ENCODE measurements around the gene DRGX.

Gene DRGX

DNA sequence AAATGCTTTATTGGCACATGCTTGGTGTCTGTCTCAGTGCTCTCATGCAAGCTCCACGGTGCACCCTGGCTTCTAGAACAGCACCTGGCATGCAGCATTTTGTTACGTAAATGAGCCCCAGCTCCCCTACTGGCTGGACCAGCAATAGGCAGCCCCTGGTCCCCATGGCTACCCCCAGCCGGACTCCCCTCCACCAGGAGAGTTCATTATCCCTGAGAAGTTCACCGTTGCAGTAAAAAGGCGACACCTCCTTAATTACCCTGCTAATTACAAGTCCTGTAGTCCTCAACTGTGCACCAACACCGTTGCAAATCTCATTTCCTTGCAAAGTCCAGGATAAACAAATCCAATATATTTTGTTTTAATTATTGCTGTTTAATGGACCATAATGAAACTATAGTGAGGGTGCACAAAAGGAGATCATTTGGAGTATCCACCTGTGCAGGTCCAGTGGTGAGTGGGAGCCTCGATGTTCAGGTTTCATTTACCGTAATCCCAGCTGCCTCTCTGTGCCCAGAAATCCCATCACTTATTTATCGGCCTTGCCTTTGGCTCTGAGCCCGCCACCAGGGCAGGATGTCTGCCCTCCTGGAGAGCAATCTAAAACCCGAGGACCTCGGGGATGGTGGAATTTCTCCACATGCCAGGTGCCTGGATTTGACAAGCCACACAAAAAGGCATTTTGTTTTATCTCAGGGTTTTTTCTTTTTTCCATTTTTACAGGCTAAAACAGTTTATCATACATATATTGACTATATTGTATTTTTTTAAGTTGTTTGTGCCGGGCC is 12.8 kb upstream of the DRGX start:
- no peak for DNase-seq (ENCODE audit: low read depth in 2 of 3, low spot score in 1 of 3)

DNA sequence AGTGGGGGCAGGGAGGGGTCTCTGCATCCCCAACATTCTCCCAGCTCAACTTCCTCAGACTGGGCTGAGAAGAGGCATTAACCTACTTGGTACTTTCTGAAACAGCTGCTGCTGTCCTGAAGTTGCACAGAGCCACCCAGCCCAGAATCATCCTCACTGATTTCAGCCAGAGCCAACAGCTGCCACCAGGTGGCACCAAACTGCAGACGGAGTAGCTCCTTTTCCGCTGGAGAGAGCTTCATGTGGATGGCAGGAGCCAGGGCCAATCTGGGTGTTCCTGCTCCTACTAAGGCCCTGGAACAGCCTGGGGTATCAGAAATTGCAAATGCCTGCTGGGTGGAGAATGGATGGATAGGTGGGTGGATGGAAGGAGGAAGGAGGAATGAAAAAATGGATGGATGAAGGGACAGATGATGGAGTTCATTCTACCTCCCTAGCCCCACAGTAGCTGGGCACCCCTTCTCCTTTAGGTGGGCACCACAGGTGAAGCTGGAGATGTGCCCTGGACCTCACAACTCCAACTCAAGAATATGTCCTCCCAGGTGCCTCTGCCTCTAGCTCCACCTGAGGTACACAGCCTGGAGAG is 11.8 kb upstream of the DRGX start:
- DNase-seq (ENCODE audit: low read depth in 2 of 3, low spot score in 1 of 3) = peak; percentile 41 to 56 (median 51)

DNA sequence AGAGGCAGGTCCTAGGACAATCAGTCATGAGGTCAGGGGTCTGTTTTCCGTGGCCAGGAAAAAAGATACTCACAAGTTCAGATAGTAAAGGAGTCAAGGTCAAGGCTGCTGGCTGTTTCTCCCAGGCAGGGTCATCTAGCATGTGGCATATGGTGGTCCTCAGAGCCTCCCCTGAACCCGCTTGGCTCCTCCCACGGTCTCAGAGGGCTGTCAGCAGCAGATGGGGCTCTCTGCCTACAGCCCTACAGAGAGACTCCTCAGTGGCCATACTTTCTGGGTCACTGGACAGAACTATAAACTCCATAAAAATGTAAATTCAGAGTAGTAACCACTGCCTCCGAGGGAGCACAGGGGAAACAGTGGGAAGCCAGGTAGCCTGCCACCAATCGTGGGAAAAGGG is 11.3 kb upstream of the DRGX start:
- DNase-seq (ENCODE audit: low read depth in 2 of 3, low spot score in 1 of 3) = no peak

DNA sequence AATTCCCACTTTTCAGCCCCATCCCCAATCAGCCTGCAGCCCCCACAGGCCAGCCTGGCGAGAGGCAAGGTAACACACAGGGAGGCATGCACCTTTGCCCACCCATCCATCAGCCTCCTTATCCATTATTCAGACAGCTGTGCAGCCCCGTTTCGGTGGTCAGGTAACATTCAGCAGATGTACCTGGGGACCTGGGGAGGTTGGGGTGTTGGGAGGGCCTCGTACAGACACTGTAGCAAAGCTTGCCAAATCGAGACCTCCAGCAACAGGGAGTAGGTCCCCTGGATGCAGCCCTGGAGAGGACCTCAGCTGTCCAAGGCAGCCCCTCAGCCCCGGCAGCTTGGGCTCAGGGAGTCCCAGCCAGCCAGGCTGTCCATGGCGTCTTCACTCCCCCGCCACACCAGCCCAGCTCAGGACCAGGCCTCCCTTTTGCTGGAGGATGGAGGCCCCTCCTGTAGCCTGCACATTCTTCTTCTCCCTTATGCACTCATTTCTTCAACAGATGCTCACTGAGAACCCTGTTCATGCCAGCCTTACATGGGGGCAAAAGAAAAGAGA is 8.5 kb upstream of the DRGX start:
- no peak for DNase-seq (ENCODE audit: low read depth in 2 of 3, low spot score in 1 of 3)

DNA sequence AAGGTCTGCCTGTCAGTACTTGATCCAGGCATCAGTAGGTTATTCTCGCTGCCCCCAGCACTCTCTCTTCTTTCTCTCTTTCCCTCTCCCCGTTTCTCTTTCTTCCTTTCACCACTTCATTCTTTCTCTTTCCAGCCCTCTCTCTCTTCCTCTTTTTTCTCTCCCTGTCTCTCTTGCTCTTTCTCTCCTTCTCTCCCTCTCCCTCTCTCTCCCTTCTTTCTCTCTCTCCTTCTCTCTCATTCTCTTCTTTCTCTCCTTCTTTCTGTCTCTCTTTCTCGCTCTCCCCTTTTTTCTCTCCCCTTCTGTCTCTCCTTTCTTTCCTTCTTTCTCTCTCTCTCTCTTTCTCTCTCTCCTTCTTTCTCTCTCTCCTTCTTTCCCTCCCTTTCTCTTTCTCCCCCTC is 7.5 kb upstream of the DRGX start:
- DNase-seq (ENCODE audit: low read depth in 2 of 3, low spot score in 1 of 3) = no peak

DNA sequence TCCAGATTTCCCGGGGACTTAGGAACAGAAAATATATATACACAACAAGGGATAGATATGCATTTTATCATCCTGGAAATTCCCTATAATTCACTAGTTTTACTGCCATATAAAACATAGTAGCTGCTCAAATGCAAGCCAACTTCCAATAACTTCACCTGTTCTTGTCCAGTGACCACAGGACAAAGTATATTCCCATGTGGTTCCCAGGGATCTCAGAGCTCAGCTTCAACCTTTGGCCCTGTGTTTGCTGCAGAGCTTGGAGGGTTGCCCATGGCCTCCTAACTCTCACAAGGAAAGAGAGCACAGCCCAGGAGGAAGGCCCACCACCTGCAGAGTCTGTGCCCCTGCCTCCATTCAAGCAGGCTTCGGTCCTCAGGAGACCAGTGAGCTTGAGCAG is 4.5 kb upstream of the DRGX start:
- no peak for DNase-seq (ENCODE audit: low read depth in 2 of 3, low spot score in 1 of 3)

DNA sequence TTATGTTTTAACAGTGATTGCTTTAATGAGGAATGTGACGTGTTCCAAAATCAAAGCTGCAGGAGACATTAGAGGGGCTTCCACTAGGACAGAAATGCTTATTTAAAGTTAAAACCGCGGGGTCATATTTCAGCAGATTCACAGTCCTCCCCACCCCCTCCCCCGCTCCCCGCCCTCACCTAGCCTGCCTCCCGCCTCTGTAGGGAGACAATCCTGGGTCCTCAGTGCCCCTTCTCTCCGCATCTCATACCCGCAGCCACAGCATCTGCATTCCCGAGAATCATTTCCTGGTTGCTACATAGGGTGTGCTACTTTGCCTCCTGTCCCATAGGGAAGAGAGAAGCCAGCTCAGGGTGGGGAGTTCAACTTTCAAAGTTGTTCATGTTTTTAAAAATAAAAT is 3.1 kb upstream of the DRGX start:
- DNase-seq (ENCODE audit: low read depth in 2 of 3, low spot score in 1 of 3) = no peak

DNA sequence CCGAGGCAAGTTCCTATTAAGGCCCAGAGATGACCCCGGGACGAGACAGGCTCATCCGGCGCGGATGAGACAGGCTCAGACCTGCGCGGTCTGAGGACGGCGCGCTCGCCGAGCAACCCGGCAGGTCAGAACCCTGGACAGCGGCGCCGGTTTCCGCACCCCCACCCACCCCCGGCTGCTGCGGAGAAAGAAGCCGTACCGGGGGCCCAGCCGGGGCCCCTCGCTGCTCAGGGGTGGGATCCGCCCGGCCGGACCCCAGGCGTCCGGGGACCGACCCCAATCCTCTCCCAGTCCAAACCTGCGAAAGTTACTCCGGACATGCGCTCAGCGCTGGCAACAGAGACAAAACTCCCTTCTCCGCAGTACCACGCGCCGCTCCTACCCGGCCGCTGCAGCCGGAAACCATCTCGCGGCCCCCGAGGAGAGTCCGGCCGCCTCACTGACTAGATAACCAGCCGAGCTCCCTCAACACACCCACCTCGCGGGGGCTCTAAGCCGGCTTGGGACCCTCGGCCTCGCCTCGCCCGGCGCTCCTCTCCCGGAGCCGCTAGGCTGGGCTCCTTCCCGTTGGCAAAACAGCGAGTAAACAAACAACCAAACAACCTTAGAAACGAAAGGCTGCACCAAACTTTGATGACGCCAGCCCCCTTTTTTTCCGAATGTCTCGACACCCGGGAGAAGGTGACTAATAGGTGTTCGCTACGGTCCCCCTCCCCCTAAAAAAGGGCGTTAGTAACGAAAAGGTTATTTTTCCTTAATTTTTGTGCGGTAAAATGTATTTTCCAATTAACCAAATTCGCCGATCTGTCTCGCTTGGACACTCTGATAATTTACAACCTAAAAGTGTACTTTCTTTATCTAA is 2.3 kb upstream of the DRGX start:
- DNase-seq (ENCODE audit: low read depth in 2 of 3, low spot score in 1 of 3) = peak; percentile 21 to 36 (median 32)

DNA sequence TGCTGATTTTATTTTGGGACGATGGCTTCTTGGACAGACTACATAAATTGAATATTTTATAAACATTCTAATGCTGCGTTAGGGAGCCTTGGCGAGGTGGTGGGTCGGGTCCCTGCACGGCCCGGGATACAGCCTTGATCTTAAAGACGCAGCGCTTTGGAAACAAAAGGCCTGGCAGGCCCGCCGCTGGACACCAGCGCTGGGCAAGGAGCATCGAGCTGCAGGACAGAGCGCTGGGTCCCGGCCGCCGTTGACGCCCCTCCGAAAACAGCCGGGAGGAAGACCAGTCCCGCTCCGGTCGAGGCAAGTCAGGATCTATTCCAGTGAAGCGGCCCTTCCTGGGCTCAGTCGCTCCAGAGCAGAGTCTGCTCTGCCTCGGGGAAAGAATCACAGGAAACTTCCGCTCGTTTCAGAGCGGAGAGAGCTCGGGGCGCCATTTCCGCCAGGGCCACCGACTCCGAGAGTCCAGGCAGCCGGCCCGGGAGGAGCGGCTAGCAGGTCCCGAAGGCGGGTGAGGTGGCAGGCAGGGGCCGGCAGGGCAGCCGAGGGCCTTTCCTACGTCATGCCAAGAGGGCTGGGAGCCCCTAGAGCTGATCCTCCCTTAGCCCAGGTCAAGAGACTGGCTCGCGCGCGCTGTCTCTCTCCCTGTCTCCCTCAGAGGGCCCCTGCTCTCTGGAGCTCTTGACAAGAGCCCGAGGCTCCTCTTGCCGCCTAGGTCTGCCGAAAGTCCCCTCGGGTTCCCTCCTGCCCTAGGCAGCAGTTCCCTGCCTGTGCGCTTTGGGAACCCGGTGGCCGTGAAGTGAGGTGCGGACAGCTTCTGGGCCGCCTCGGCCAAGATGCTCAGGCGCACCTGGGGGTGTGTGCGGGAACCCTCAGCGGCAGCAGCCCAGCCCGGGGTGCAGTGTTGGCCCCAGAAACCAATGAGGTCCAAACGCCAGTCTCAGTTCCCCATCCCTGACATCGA is 1.4 kb upstream of the DRGX start:
- DNase-seq (ENCODE audit: low read depth in 2 of 3, low spot score in 1 of 3) = no peak

DNA sequence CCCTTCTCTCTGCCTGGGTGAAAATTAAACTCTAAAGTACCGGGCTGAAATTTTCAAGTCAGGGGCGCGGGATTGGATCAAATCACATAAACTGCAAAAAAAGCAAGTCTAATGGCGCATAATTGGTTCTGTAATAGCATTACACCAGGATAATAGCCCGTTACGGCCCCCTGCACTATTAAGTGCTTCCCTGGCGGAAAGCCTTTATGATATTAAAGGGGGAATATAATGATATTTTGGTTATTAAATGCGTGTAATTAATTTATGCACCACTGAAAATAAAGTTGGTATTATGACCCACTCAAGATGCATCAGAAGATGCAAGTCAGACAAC is 744 bp upstream of the DRGX start:
- no peak for DNase-seq (ENCODE audit: low read depth in 2 of 3, low spot score in 1 of 3)

DNA sequence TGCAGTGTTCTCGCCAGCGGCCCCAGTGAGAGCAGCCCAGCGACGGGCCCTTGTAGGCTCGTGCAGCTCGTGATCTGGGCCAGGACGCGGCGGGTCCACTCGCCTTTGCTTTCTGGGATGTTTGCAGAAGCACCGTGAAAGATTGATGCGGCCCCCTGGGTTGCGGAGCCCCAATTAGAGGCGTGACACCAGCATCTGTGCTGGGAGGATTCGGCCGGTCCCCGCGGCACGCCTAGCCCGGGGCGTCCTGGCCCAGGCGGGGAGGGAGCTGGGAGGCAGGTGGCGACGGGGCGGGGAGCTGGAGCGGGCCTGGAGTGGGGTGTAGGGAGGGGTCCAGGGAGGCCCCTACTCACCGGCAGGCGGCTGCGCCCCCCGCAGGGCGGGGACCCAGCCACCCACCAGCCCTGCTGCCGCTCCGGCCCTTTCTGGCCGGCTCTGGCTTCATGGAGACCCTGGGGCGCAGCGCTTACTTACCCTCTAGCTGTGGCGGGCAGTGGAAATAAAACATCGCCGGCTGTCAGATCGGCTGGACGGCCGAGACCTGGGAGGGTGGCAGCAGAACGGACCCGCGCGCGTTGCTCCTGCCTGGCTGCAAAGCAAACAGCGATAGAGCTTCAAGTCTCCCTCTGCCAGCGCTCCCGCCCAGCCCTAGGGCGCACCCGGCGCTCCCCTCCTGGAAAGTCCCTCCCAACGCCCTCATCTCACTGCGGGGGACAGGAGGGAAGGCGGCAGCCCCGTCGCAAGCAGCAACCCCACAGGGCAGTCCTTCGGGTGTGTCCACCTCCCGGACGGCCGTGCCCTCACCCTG is 752 bp downstream of the DRGX start:
- DNase-seq (ENCODE audit: low read depth in 2 of 3, low spot score in 1 of 3) = no peak

DNA sequence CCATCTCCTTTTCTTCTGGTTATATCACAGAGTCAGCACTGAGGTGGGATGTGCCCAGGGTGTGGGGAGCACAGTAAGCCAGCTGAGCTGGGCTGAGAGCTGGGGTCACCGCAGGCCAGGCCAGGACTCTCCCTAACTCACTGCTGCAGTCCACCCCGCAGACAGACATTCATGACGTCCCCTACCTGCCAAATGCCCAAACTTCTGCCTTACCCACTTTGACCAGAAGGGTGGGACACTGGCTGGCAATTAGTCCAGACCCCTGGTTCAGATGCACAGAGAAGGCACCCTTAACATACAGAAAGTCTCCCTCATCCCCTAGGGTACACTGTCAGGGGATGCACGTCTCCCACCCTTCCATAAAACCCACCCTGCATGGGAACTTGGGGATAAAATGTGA is 2.1 kb downstream of the DRGX start:
- DNase-seq (ENCODE audit: low read depth in 2 of 3, low spot score in 1 of 3) = no peak

DNA sequence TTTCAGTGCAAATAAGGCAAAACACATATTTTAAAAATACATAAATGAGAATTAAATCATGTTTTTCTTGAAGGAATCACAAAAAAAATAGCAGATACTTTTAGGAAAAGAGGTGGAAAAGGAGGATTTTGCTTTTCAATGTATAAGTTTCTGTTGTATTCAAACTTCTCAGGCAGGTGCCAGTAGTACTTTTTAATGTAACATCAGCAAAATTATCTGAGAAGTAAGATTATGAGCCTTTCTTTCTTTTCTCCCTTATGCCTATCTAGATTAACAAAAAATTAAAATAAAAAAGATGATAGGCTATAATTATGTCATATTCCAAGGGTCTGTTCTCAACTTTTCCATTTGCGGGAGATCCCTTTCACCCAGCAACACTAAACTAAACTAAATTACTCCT is 2.6 kb downstream of the DRGX start:
- no peak for DNase-seq (ENCODE audit: low read depth in 2 of 3, low spot score in 1 of 3)

DNA sequence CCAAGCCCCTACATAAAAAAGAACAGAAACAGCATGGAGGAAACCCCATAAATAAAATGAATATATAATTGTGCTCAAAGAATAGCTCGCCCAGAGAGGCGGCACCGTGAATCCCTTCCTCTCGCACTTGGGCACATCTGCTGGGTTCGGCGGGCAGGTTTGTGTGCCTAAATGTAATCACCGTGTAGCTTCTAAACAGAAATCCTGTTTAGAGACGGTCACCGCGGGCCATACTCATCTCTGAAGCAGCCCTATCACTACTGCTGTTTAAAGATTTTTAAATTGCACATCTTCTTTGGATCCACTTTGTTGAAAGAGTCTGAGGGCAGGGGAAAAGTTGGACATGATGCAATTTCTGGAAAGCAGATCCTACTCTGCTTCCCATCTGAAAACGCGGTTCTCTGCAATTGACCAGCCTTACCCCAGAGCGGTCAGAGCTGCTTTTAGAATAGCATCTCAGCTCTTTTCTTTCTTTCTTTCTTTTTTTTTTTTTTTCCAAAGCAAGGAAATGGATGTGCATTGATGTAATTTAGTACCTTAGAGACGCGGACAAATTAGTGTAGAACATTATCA is 6.4 kb downstream of the DRGX start:
- DNase-seq (ENCODE audit: low read depth in 2 of 3, low spot score in 1 of 3) = no peak

DNA sequence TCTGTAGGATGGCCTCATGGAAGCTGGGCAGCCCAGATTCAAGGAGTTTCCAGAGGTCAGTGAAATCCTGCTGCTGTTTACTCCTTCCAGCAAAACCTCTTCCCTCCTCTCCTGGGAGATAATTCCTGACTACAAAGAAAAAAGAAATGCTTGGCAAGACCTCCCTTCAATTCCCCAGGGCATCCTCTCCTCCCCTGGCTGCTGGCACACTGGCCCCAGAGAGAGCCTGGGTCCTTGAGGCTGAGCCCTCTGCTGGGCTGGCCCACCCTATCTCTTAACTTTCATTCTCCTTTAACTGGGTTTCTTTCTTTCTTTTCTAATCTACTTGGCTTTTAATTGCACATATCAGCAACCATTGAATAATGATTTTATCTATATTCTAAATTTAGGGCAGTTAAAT is 7.7 kb downstream of the DRGX start:
- no peak for DNase-seq (ENCODE audit: low read depth in 2 of 3, low spot score in 1 of 3)

DNA sequence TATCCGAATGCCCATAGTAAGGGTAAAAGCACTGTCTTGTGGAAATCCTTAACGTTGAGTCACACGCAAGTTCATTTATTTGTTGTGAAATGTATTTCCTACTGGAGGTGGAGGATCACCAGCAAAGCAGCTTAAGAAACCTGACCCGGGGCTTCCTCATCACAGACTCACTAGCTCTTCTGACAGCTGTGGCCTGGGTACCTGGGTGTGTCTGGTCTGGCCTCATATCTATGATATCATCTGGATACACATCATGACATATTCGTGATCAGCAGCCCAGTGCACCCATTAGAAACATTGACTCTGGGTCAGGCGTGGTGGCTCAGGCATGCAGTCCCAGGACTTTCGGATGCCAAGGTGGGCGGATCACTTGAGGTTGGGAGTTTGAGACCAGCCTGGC is 8.8 kb downstream of the DRGX start:
- no peak for DNase-seq (ENCODE audit: low read depth in 2 of 3, low spot score in 1 of 3)

DNA sequence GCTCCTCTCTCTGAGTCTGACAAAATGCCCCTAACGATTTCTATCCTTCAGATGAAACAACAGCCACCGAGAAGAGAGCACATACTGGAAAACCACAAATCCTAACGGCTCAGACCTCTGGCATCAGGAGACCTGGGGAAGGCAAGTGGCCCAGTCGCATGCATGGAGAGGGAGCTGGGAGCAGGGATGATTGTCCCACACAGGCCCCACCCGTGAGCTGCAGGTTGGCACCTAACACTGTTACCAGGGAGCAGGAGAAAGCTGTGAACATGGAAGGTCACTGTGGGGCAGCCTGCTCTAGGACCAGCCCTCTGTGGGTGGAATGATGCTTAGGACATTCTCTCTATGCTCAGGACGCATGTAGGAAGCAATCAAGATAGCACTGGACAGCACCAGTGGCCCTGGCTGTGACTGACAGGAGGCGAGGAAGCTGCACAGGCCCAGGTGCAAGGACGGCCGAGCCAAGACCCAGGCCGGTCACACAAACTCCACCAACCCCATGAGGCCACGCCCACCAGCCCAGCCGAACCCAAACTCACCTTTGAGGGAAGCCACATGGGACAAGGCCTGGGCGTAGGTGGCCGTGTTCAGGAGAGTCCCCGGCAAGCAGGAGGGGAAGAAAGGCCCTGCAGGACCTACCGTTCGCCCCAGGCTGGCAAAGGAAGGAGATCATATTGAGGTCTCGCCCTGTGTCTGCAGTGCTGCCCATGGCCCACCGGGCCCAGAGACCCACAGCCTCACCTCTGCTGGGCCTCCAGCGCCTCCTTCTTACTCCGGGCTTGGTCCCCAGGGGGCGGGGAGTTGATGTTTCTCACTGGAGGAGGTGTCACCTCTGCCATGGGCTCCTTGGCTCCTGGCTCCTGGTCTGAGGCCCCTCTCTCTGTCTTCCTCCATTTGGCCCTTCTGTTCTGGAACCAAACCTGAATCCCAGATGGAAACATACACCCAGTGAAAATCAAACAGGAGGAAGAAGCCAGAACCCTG is 9.7 kb downstream of the DRGX start:
- DNase-seq (ENCODE audit: low read depth in 2 of 3, low spot score in 1 of 3) = no peak

DNA sequence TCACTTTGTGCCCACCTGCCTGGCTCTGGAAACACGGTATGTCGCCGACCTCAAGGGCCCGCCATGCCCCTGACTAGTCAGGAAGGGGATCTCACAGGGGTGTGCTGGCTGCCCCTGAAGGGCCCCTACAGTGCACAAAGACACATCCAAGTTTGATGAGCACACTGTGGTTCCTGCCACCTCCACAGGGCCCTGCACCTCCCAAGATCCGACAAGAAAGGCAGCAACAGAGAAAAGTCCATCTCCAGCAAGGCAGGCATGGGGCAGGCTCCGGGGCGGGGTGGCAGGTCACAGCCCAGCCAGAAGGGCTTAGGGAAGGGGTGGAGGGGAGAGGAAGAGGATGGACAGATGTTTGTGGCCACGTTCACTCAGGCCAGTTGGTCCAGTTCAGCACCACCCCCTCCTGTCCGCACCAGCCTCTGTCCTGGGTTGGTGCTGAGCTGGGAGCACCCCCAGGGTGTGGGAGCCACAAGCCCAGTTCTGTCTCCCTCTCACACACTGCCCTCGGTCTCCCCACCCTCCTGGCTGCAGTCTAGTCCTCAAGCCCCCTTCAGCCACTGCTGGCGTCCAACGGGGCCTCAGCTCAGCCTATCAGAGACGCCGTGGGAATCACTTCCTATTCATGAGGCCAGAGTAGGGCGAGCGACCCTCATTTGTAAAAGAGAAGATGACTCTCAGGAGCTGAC is 11.5 kb downstream of the DRGX start:
- no peak for DNase-seq (ENCODE audit: low read depth in 2 of 3, low spot score in 1 of 3)
